Adrenal gland (tissue), 5 donors: Measurements from ENCODE around the gene IMPDH1.

Source experiments
- CTCF ChIP-seq, 6 experiments: fragments of 450-650 bp in 4 of 6; fragments of 200-600 bp in 2 of 6; sonication (generic) in 1 of 6; IDR thresholded peaks; 1 replicate in 5 of 6; 2 replicates in 1 of 6; pipeline versions ENCODE4 v1.5.1 to v1.8.0; 2016 to 2021; ENCODE audit warnings: antibody characterized with exemption in 6 of 6, mild to moderate bottlenecking in 2 of 6, moderate library complexity in 1 of 6
- POLR2A ChIP-seq, 2 donors: fragments of 450-650 bp; IDR thresholded peaks; one replicate each; pipeline ENCODE4 v1.6.1; 2017; ENCODE audit warnings: antibody characterized with exemption in 2 of 2, mild to moderate bottlenecking in 2 of 2, moderate library complexity in 1 of 2
- donor health status: DM: no; HTN: no; CAD: no.

GRCh38 chr7:128431221-128431620 is 21.4 kb upstream of the IMPDH1 start:
- TF ChIP-seq POLR2A (IDR thresholded peaks at IDR 0.05) (no peak), CTCF (IDR thresholded peaks at IDR 0.05) (no peak)
